Activated naive CD8-positive, alpha-beta T cell treated with anti-CD3 and anti-CD28 coated beads, Interleukin-2, amount 50 U/mL, for 24 hours (primary cell): ENCODE measurements around the gene OSBPL6.

ENCODE experiments used
- ATAC-seq: fragments of 150-1000 bp; cut with Tn5 transposase; one replicate; pipeline ENCODE4 v1.10.0; 2021
- DNase-seq: peaks from one replicate; pipeline ENCODE4 v3.0.0; 2021
- H3K27ac Mint-ChIP-seq: one replicate; pipeline ENCODE4 v1.8.0; 2021; ENCODE audit warnings: mild to moderate bottlenecking, mixed read lengths
- H3K27me3 Mint-ChIP-seq: one replicate; pipeline ENCODE4 v1.8.0; 2021; ENCODE audit warnings: mixed read lengths
- H3K36me3 Mint-ChIP-seq: one replicate; pipeline ENCODE4 v1.8.0; 2021; ENCODE audit warnings: low read depth, mixed read lengths
- H3K4me1 Mint-ChIP-seq: one replicate; pipeline ENCODE4 v1.8.0; 2021; ENCODE audit warnings: mixed read lengths
- H3K4me3 Mint-ChIP-seq: one replicate; pipeline ENCODE4 v1.8.0; 2021; ENCODE audit warnings: mild to moderate bottlenecking, moderate library complexity, mixed read lengths
- H3K9me3 Mint-ChIP-seq: one replicate; pipeline ENCODE4 v1.8.0; 2021; ENCODE audit warnings: mixed read lengths

The OSBPL6 gene

GRCh38 chr2:178426388-178426787, 232.1 kb downstream of the OSBPL6 start:
- Mint-ChIP-seq H3K27ac (no peak overlapping the region), H3K36me3 (peaks cover 54% of the 10 kb centered on the region), H3K27me3 (no peaks in the 10 kb centered on the region), H3K9me3 (peaks cover 21% of the 10 kb centered on the region), H3K4me3 (no peak overlapping the region), H3K4me1 (no peaks in the 10 kb centered on the region)
- no peak for DNase-seq
- ATAC-seq, result no peak

- Mint-ChIP-seq H3K27me3 (no peaks in the 10 kb centered on the region), H3K27ac (no peak overlapping the region), H3K36me3 (peaks cover 62% of the 10 kb centered on the region), H3K9me3 (peaks cover 21% of the 10 kb centered on the region), H3K4me1 (no peaks in the 10 kb centered on the region), H3K4me3 (no peak overlapping the region)
- DNase-seq (no peak), ATAC-seq (no peak)
These were observed 233.1 kb downstream of the OSBPL6 start for GRCh38 chr2:178427458-178427857.

GRCh38 chr2:178428396-178428806, 234.1 kb downstream of the OSBPL6 start:
- peaks cover 21% of the 10 kb centered on the region for H3K9me3 Mint-ChIP-seq
- no peaks in the 10 kb centered on the region for H3K4me1 Mint-ChIP-seq
- no peak for ATAC-seq
- H3K27ac Mint-ChIP-seq, result no peak overlapping the region
- DNase-seq, result no peak
- no peaks in the 10 kb centered on the region for H3K27me3 Mint-ChIP-seq
- peaks cover 67% of the 10 kb centered on the region for H3K36me3 Mint-ChIP-seq
- no peak overlapping the region for H3K4me3 Mint-ChIP-seq

GRCh38 chr2:178429336-178429735, 235.0 kb downstream of the OSBPL6 start:
- peaks cover 66% of the 10 kb centered on the region for H3K36me3 Mint-ChIP-seq
- H3K9me3 Mint-ChIP-seq, result peaks cover 20% of the 10 kb centered on the region
- H3K4me1 Mint-ChIP-seq, result no peaks in the 10 kb centered on the region
- H3K27me3 Mint-ChIP-seq, result no peaks in the 10 kb centered on the region
- DNase-seq (no peak), ATAC-seq (no peak)
- no peak overlapping the region for H3K27ac Mint-ChIP-seq
- no peak overlapping the region for H3K4me3 Mint-ChIP-seq

- Mint-ChIP-seq H3K27me3 (no peaks in the 10 kb centered on the region), H3K36me3 (peaks cover 57% of the 10 kb centered on the region), H3K27ac (no peak overlapping the region), H3K4me3 (no peak overlapping the region), H3K9me3 (no peaks in the 10 kb centered on the region), H3K4me1 (no peaks in the 10 kb centered on the region)
- DNase-seq (no peak), ATAC-seq (no peak)
These were observed 242.3 kb downstream of the OSBPL6 start for GRCh38 chr2:178436662-178437061.

GRCh38 chr2:178441426-178441825, 247.1 kb downstream of the OSBPL6 start:
- H3K9me3 Mint-ChIP-seq, result no peaks in the 10 kb centered on the region
- H3K4me1 Mint-ChIP-seq, result peaks cover 7% of the 10 kb centered on the region
- H3K27me3 Mint-ChIP-seq, result no peaks in the 10 kb centered on the region
- no peak for ATAC-seq
- H3K36me3 Mint-ChIP-seq, result peaks cover 51% of the 10 kb centered on the region
- no peak for DNase-seq
- H3K4me3 Mint-ChIP-seq, result no peak overlapping the region
- no peak overlapping the region for H3K27ac Mint-ChIP-seq

- peaks cover 36% of the 10 kb centered on the region for H3K36me3 Mint-ChIP-seq
- ATAC-seq, result no peak
These were observed 254.8 kb downstream of the OSBPL6 start for GRCh38 chr2:178448968-178449661.

GRCh38 chr2:178449700-178450523, 255.6 kb downstream of the OSBPL6 start:
- Mint-ChIP-seq H3K27ac (peak overlapping the region; percentile 87), H3K4me3 (peak overlapping the region; percentile 89), H3K36me3 (peaks cover 33% of the 10 kb centered on the region), H3K9me3 (no peaks in the 10 kb centered on the region), H3K4me1 (peaks cover 38% of the 10 kb centered on the region), H3K27me3 (no peaks in the 10 kb centered on the region)
- ATAC-seq (peak; percentile 0), DNase-seq (no peak)

More at GRCh38 chr2:178448968-178449661, 254.8 kb downstream of the OSBPL6 start:
- Mint-ChIP-seq H3K9me3 (no peaks in the 10 kb centered on the region), H3K27ac (peak overlapping the region; percentile 37), H3K27me3 (no peaks in the 10 kb centered on the region), H3K4me3 (peak overlapping the region; percentile 89), H3K4me1 (peaks cover 38% of the 10 kb centered on the region)
- no peak for DNase-seq

GRCh38 chr2:178450524-178450773, 256.1 kb downstream of the OSBPL6 start:
- H3K36me3 Mint-ChIP-seq, result peaks cover 27% of the 10 kb centered on the region
- peaks cover 32% of the 10 kb centered on the region for H3K4me1 Mint-ChIP-seq
- H3K27me3 Mint-ChIP-seq, result no peaks in the 10 kb centered on the region
- DNase-seq, result no peak
- H3K9me3 Mint-ChIP-seq, result no peaks in the 10 kb centered on the region
- no peak for ATAC-seq
- H3K27ac Mint-ChIP-seq, result peak overlapping the region; percentile 87
- H3K4me3 Mint-ChIP-seq, result peak overlapping the region; percentile 89

GRCh38 chr2:178450774-178451525, 256.6 kb downstream of the OSBPL6 start, which contains the start of the genes PJVK and PRKRA:
Gene PJVK, plus strand, starts transcription at chr2:178451378. Its CDS starts 2,032 bp downstream, at chr2:178453410.
Gene PRKRA, minus strand, starts transcription at chr2:178451175. Its CDS starts 145 bp downstream, at chr2:178451030.
- peak within 1 kb of the TSS; percentile 95 for H3K27ac Mint-ChIP-seq
- DNase-seq (peak; percentile 97), ATAC-seq (peak; percentile 89)
- H3K27me3 Mint-ChIP-seq, result no peaks in the 10 kb centered on the region
- peaks cover 31% of the 10 kb centered on the region for H3K4me1 Mint-ChIP-seq
- H3K9me3 Mint-ChIP-seq, result no peaks in the 10 kb centered on the region
- H3K4me3 Mint-ChIP-seq, result peak within 1 kb of the TSS; percentile 89
- H3K36me3 Mint-ChIP-seq, result peaks cover 27% of the 10 kb centered on the region

GRCh38 chr2:178452334-178452733, 258.0 kb downstream of the OSBPL6 start:
- H3K27me3 Mint-ChIP-seq, result no peaks in the 10 kb centered on the region
- DNase-seq (no peak), ATAC-seq (no peak)
- peak overlapping the region; percentile 89 for H3K4me3 Mint-ChIP-seq
- peaks cover 17% of the 10 kb centered on the region for H3K36me3 Mint-ChIP-seq
- no peaks in the 10 kb centered on the region for H3K9me3 Mint-ChIP-seq
- no peak overlapping the region for H3K27ac Mint-ChIP-seq
- H3K4me1 Mint-ChIP-seq, result peaks cover 31% of the 10 kb centered on the region
